Osteoblast (primary cell): ENCODE measurements around the gene METAP1D. TPM values are rescaled to one million over a fixed set of nuclear protein-coding genes. Genes with fewer than 3 reads are reported as not detected.
"Not testable (repeated sequence)": the region's sequence is repeated elsewhere in the genome, so short reads cannot be mapped to it uniquely, and the experiment has no call there.

Experiments
- DNase-seq: peaks from one replicate; pipeline ENCODE4 v3.0.0; 2011; ENCODE audit warnings: low spot score, mixed read lengths; ENCODE audit not compliant: insufficient read length; ENCODE audit errors: missing footprints
- H2AFZ ChIP-seq: 2 replicates; pipeline ENCODE4 v1.6.0; 2011; ENCODE audit warnings: mild to moderate bottlenecking, low read length
- H3K27ac ChIP-seq: 2 replicates; pipeline ENCODE4 v1.5.1; 2011; ENCODE audit warnings: mild to moderate bottlenecking, low read depth, low read length, moderate library complexity
- H3K27me3 ChIP-seq: 2 replicates; pipeline ENCODE4 v1.6.0; 2012; ENCODE audit warnings: mild to moderate bottlenecking, control low read depth, inconsistent platforms, low read length, moderate library complexity; ENCODE audit not compliant: insufficient read depth
- H3K36me3 ChIP-seq: 2 replicates; pipeline ENCODE4 v1.5.1; 2011; ENCODE audit warnings: mild to moderate bottlenecking, low read length, control low read depth, moderate library complexity; ENCODE audit not compliant: insufficient read depth
- H3K4me1 ChIP-seq: 2 replicates; pipeline ENCODE4 v1.5.1; 2011; ENCODE audit warnings: mild to moderate bottlenecking, low read length, control low read depth, moderate library complexity; ENCODE audit not compliant: insufficient read depth
- H3K4me2 ChIP-seq: 2 replicates; pipeline ENCODE4 v1.6.0; 2011; ENCODE audit warnings: mild to moderate bottlenecking, low read length; ENCODE audit not compliant: insufficient read depth
- H3K4me3 ChIP-seq: fragments of 200-600 bp; sonication (generic); 3 replicates; pipeline ENCODE4 v1.5.1; 2012; ENCODE audit warnings: mild to moderate bottlenecking, low read length, inconsistent platforms; ENCODE audit not compliant: insufficient read depth
- H3K79me2 ChIP-seq: 2 replicates; pipeline ENCODE4 v1.6.0; 2012; ENCODE audit warnings: mild to moderate bottlenecking, low read length, control low read depth, inconsistent platforms; ENCODE audit not compliant: insufficient read depth
- H3K9me3 ChIP-seq: 2 replicates; pipeline ENCODE4 v1.5.1; 2011; ENCODE audit warnings: low read depth, low read length, control low read depth
- H4K20me1 ChIP-seq: 2 replicates; pipeline ENCODE4 v1.6.0; 2012; ENCODE audit warnings: mild to moderate bottlenecking, low read length, control low read depth; ENCODE audit not compliant: insufficient read depth
- CTCF ChIP-seq: IDR thresholded peaks from 2 replicates; pipeline ENCODE4 v1.5.1; 2011; ENCODE audit warnings: mild to moderate bottlenecking, low read depth, low read length, moderate library complexity; ENCODE audit errors: extremely low read depth
- total RNA-seq: library from RNA; depleted of rRNA; stranded (reverse); fragments of >200 nt; gene quantifications from 2 replicates; pipeline ENCODE4 v1.2.3, GENCODE V29; 2012

Gene METAP1D
- total RNA-seq, 1 donor, result 11.2 TPM

- H3K4me3 ChIP-seq, result no peak overlapping the region
- H4K20me1 ChIP-seq, result no peaks in the 10 kb centered on the region
- no peaks in the 10 kb centered on the region for H3K79me2 ChIP-seq
- H2AFZ ChIP-seq, result no peak overlapping the region
- no peaks in the 10 kb centered on the region for H3K4me1 ChIP-seq
- no peak overlapping the region for H3K4me2 ChIP-seq
- H3K36me3 ChIP-seq, result no peaks in the 10 kb centered on the region
- no peaks in the 10 kb centered on the region for H3K27me3 ChIP-seq
- TF ChIP-seq CTCF, result no peak
- H3K27ac ChIP-seq, result no peak overlapping the region
- H3K9me3 ChIP-seq, result no peaks in the 10 kb centered on the region
- DNase-seq, result no peak
Measured at GRCh38 chr2:172063446-172063845, 63.7 kb downstream of the METAP1D start.

- Histone ChIP-seq H3K4me1 (no peaks in the 10 kb centered on the region), H3K9me3 (no peaks in the 10 kb centered on the region), H3K4me3 (no peak overlapping the region), H3K36me3 (no peaks in the 10 kb centered on the region), H4K20me1 (no peaks in the 10 kb centered on the region), H3K79me2 (no peaks in the 10 kb centered on the region), H2AFZ (no peak overlapping the region), H3K27me3 (no peaks in the 10 kb centered on the region), H3K4me2 (no peak overlapping the region), H3K27ac (no peak overlapping the region)
- no peak for DNase-seq
- TF ChIP-seq CTCF, result no peak
Measured at GRCh38 chr2:172065111-172065510, 65.4 kb downstream of the METAP1D start.

GRCh38 chr2:172066394-172066886 lies 66.7 kb downstream of the METAP1D start:
- no peak for TF ChIP-seq CTCF
- Histone ChIP-seq H4K20me1 (no peaks in the 10 kb centered on the region), H3K27me3 (no peaks in the 10 kb centered on the region), H3K27ac (no peak overlapping the region), H3K79me2 (no peaks in the 10 kb centered on the region), H3K4me2 (no peak overlapping the region), H3K9me3 (no peaks in the 10 kb centered on the region), H2AFZ (no peak overlapping the region), H3K4me1 (no peaks in the 10 kb centered on the region), H3K36me3 (no peaks in the 10 kb centered on the region), H3K4me3 (no peak overlapping the region)
- DNase-seq, result no peak

- not testable (repeated sequence) for H2AFZ ChIP-seq, H3K79me2 ChIP-seq, H4K20me1 ChIP-seq, H3K27me3 ChIP-seq, H3K4me1 ChIP-seq, H3K36me3 ChIP-seq, H3K4me3 ChIP-seq, H3K27ac ChIP-seq, H3K4me2 ChIP-seq, DNase-seq, H3K9me3 ChIP-seq
Measured at GRCh38 chr2:172067905-172068304, 68.2 kb downstream of the METAP1D start.
